Activated CD8-positive, alpha-beta memory T cell treated with anti-CD3 and anti-CD28 coated beads for 4 hours (primary cell): ENCODE measurements around the gene PLXNA2.

Source experiments
- DNase-seq, 2 donors: peaks; one replicate each; pipeline ENCODE4 v3.0.0-alpha.2; 2020; ENCODE audit warnings: low read depth in 2 of 2

The PLXNA2 gene

DNA sequence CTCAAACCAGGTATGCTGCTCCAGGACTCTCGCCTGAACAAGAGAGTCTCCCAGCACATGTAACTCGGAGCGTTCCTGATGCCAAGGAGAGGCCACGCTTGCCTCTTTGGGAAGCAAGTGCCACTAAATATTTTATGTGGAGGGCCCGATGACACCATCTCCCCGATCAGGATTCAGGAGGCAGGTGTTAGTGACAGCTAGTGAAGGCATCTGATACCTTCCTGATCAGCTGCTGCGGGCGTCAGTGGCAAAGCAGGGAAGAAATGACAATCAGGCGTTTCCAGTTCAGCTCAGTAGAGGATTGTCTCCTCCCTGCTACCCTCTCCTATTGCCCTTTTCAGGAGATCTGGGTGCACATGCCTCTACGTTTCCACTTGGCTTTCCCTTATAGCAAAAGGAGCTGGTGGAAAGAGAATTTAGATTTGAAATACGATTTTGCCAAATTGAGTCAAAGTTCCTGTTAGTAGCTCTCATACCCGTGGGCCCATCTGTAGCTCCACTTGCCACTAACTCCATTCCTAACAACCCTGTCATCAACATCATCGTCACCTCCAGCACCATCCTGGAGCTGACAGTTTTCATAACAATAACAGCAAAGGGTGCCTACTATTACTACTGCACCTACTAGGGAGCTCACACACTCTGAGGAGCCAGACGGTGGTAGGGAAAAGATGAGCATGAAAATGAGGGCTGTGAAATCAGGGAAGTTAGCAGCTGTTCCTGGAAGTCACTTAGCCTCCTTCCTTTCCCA, 21.6 kb downstream of the PLXNA2 start:
- no peak for DNase-seq

- DNase-seq = no peak
These were observed 22.9 kb downstream of the PLXNA2 start for GRCh38 chr1:208221291-208221622.

- DNase-seq = no peak
These were observed 24.4 kb downstream of the PLXNA2 start for GRCh38 chr1:208219659-208220282.

DNA sequence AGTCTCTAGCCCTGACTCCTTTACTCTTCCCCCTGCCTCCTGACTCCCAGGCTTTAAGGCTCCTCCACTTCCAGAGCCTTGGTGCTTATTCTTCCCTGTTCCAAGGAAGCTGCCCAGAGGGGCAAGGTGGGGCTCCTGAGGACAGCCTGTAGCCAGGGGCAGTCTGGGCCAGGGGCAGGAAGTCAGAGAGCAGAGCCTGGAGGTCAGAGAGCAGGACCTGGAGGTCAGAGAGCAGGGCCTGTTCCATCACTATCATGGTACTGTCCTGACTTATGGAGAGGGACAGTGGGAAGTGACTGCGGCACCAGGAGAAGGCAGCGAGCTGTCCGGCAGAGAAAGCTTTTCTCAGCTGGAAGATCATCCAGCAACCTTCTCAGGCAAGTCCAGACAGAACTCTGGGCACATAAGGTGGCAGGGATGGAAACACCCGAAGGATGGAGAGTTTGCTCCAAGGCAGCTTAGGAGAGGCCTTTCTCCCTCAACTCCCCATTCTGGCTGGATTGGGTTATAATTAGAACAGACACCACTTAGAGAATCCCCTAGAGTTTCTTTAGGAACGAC, 25.0 kb downstream of the PLXNA2 start:
- no peak for DNase-seq

- no peak for DNase-seq
These were observed 25.7 kb downstream of the PLXNA2 start for GRCh38 chr1:208218237-208219097.

DNA sequence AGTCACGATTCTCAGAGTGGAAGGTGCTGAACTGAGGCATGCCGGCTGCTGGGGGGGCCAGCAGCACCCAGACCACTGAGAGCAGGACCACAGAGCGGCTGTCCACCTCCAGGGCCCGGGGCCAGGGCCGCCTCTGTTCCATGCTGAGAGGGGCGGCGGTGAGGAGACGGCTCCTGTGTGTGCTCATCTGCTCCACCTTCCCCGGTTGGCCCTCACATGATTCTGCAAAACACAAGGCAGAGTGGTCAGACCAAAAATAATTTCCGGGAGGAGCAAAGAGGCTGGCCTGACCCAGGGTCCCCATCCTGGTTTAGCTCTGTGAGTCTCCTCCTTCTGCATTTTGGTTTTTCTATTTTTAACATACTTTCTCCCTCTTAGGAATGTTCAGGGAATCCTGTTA, 26.4 kb downstream of the PLXNA2 start:
- no peak for DNase-seq

DNA sequence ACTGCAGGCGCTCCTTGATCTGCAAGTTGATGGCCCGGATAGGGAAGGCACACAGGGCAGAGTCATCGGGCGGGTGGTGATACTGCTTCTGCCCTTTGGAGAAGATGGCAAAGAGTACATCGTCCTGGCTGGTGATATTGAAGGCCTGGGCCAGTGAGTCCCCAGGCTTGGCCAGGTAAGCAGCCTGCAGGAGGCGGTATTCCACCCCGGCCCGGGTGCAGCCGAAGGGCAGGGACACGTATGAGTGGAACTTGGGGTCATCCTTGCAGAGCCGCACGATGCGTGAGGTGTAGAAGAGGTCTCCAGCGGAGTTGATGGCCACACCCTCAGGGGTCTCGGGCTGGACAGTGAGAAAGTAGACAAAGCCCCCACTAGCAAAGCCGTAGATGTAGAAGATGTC, 27.4 kb downstream of the PLXNA2 start:
- DNase-seq = no peak

GRCh38 chr1:208216062-208216461, 28.1 kb downstream of the PLXNA2 start:
- DNase-seq = no peak

DNA sequence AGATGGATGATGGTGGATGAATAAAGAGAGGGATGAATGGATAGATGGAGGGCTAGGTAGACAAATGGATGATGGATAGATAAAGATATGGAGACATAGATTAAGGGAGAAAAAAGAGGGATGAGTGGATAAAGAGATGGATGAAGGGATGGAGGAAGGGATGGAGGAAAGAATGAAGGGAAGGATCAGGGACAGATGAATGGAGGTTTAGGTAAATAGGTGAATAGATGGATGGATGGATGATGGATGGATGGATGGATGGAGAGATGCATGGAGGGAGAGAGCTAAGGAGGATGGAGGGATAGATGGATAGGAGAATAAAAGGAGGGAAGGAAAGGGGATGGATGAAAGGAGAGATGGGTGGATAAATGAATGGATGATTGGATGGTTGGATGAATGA, 28.8 kb downstream of the PLXNA2 start:
- DNase-seq = no peak

- DNase-seq = no peak
These were observed 30.4 kb downstream of the PLXNA2 start for GRCh38 chr1:208213786-208214185.

DNA sequence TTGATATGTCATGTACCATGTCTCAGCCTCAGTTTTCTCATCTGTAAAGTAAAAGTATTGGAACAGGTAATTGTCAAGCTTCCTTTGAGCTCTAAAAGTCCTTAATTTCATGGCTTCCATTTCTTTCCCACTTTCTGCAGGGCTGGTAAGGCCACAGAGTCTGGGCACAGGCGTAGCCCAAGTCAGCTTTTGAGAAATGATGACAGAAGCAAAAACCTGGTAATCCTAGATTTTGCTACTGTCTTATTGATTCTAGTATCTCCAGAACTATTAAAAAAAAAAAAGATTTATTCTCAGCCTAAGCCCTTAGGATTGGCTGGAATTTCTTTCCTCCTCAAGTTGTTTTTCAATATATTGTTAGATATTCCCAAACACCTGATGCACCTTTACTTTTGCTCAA, 31.3 kb downstream of the PLXNA2 start:
- no peak for DNase-seq

DNA sequence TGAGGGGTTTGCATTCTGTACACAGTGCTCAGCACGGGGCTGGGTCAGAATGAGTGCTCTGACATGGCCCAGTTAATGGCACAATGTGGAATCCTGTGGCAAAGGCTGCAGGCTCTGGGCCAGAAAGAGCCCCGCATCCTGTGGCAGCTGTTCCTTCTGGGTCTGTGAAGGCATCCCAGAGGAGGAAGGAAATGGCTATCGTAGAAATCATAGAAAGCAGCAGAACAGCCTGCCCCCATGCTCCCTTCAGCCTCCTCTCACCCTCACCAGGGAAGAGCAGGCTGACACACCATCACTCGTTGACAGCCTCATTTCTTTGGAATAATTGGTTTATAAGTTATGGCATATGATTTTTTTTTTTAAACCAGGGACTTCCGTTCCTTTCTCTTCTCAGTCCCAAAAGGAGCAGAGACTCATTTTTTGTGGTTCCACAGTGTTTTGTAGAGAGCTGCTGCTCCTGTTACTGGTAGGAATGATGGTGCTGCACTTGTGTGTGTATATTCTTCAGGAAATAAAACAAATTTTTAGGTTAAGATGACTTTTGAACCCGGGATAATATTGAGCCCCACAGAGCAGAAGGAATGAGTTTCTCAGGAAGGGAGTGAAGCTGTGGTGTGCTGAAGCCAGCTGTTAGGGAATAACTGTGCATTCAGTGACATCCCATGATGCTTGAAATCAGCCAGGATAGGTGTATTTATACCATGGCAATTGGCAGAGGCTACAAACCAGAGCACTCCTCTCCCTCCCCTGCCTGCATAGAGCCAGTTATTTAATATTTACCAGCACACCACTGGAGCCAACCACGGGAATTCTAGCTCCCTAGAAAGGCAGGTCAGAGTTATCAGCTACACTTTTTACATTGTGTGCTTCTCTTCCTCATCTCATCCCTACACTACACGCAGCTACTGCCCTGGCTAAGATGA, 32.0 kb downstream of the PLXNA2 start:
- no peak for DNase-seq

- DNase-seq = no peak
These were observed 34.1 kb downstream of the PLXNA2 start for GRCh38 chr1:208209896-208210589.

- no peak for DNase-seq
These were observed 34.9 kb downstream of the PLXNA2 start for GRCh38 chr1:208209286-208209685.

DNA sequence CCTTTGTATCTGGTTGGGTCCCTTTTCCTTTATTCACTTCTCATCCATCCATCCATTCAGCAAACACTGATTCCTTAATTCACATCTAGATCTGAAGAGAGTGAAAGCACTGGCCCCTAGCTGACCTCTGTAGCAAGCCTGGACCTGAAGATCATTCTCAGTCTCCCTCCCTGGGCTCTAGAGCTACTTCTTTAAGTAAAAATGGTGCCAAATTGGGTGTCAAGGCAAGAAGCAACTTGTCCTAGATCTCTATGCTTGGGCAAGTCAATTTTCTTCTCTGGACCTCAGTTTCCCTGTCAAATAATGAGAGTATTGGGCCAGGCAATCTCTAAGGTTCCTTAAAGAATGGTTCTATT, 36.1 kb downstream of the PLXNA2 start:
- DNase-seq = no peak

DNA sequence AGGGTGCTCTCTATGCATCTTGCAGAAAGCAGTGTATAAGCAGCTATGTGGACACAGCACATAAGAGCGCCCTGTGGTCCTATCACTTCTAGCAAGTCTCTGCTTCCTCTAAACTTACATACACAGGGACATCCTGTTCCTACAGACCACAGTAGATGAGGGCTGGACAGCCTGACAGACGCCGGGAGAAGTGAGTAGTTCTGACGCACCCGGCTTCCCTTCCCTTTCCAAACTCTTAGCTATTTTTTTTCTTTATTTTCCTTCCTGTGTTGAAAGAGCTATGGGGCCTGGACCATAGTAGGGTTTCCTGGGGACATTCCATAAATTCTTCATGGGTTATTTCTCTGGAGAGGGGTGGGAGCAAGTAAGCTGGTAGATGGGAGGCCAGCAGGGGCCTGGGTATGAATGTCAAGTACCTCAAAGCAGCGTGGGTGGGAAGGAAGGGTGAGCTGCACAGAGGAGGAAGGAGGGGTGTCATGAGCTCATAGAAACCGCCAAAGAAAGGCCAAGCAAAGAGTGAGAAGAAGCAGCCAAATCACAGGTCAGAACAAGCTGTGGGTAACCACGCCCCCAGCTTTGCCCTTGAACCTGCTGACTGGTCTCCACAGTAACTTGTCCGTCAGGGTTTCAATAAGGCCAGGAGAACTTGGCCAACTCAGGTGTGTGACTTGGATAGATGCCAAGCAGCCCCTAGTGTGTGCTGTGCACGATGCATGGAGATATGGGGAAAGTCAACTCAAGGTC, 36.6 kb downstream of the PLXNA2 start:
- no peak for DNase-seq

DNA sequence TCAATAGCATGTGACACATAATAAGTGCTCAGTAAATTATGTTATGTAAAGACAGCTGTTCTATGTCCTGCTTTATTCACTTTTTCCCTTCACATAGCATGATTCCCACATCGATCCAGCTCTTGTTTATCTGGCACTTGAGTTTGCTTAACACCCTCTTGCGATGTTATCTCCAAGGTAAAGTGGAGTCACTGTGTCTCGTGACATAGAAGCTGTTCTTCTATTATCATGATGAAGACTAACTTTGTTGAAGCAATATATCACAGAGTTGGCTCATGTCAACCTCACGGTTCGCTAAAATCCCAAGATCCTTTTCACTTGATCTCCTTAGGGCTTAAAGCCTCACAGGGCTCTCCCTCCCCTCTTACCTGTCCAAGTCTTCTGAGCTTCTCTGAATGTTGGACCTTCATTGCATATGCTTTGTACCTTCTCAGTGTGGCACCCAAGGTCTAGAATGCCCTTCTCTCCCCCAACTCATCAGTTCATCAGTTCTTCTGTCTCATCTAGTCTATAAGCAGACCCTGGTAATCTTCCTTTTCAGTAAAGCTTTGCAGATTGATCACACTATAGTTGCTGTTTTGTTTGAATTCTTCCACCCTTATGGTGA, 38.0 kb downstream of the PLXNA2 start:
- DNase-seq = no peak

GRCh38 chr1:208205216-208206013, 38.8 kb downstream of the PLXNA2 start:
- no peak for DNase-seq

DNA sequence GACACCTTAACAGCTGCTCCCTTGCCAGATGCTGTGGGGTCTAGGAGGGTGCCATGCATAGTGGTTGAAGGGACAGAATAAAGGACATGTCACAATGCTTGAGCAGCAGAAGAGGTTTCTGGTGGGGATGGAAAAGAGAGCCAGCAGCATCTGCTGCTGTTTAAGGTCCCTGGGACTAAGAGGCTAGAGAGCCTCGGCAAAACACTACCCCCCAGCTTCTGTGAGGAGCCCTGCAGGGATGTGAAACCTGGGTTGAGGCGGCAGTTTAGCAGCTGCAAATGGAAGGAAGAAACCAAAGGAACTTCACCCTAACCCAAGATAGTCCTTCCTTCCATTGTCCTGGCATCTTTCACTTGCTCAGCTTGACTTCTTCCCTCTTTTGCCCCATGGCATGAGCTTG, 39.4 kb downstream of the PLXNA2 start:
- DNase-seq = no peak
